ENCODE results near the gene ECI2.
"Not testable (repeated sequence)": the region's sequence is repeated elsewhere in the genome, so short reads cannot be mapped to it uniquely, and the experiment has no call there.

ECI2 gene

GRCh38 chr6:4100655-4101054 is 34.7 kb downstream of the ECI2 start:
- no peak for FAIRE-seq

GRCh38 chr6:4093288-4093687 is 42.1 kb downstream of the ECI2 start:
- no peak for FAIRE-seq

GRCh38 chr6:4091941-4092340 is 43.4 kb downstream of the ECI2 start:
- FAIRE-seq = no peak

GRCh38 chr6:4090043-4090442 is 45.3 kb downstream of the ECI2 start:
- not testable (repeated sequence) for FAIRE-seq

- no peak for FAIRE-seq
Measured at GRCh38 chr6:4088704-4089103, 46.7 kb downstream of the ECI2 start.

- no peak for FAIRE-seq
Measured at GRCh38 chr6:4085332-4085700, 50.1 kb downstream of the ECI2 start.

- no peak for FAIRE-seq
Measured at GRCh38 chr6:4084444-4085331, 50.7 kb downstream of the ECI2 start.

- no peak for FAIRE-seq
Measured at GRCh38 chr6:4078691-4079471, 56.5 kb downstream of the ECI2 start, which contains the start of gene FAM217A. TSS of gene FAM217A (minus strand) at chr6:4079137. CDS start at chr6:4077414, 1,723 bp downstream.

GRCh38 chr6:4074478-4075235 is 60.7 kb downstream of the ECI2 start:
- FAIRE-seq = no peak

- FAIRE-seq = no peak
Measured at GRCh38 chr6:4071330-4071729, 64.0 kb downstream of the ECI2 start.

GRCh38 chr6:4069199-4069598 is 66.2 kb downstream of the ECI2 start:
- no peak for FAIRE-seq

GRCh38 chr6:4067673-4068072 is 67.7 kb downstream of the ECI2 start:
- peak; percentile 36 for FAIRE-seq

- no peak for FAIRE-seq
Measured at GRCh38 chr6:4066029-4066755, 69.2 kb downstream of the ECI2 start.
